Neural progenitor cell (in vitro differentiated cells): ENCODE measurements around the gene RIC1.

Source experiments
- EZH2 ChIP-seq: fragments of 200-600 bp; sonication (generic); IDR thresholded peaks from 2 replicates; pipeline ENCODE4 v1.6.1; 2017; ENCODE audit warnings: antibody characterized with exemption, mild to moderate bottlenecking, moderate library complexity
- EZH2phosphoT487 ChIP-seq: fragments of 200-600 bp; sonication (generic); IDR thresholded peaks from 2 replicates; pipeline ENCODE4 v1.6.1; 2017; ENCODE audit warnings: antibody characterized with exemption
- TF ChIP-seq, protein P1 (sequence below): fragments of 200-600 bp; sonication (generic); IDR thresholded peaks from 2 replicates; pipeline ENCODE4 v1.5.1; 2017; ENCODE audit warnings: antibody characterized with exemption, mild to moderate bottlenecking

DNA sequence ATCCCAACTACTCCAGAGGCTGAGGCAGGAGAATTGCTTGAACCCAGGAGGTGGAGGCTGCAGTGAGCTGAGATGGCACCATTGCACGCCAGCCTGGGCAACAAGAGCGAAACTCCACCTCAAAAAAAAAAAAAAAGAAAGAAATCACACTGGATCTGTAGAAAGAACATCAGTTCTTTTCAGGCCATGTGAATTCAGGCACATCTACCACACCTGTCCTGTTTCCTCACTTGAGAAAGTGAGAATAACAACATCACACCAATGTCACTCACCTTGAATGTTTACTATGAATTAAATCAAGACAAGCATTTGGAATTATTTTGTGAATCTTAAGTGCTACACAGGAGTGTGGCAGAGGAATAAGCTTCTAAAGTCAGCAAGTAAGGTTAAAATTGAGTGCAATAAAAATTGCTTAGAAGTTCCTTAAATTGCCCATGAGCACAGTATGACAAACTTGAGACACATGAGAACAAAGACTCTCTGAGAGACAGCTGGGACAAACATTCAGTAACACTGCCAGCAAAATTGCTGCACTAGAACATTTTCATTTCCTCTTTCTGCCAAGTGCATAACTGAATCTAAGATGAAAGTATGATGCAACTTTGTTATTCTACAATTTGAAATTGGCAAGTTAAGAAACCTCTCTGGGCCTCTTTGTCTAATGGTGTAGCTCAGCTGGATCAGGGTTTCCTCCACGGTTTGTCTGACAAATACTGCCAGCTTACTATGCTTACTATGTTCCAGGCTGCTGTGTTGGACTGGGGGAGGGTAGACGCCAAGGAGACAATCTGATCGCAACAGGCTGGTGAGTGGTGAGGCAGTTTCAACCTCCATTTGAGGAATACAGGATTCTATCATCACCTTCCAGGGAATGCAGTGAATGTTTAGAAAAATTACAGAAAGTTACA is 1.9 kb upstream of the RIC1 start:
- TF ChIP-seq, protein P1, sequence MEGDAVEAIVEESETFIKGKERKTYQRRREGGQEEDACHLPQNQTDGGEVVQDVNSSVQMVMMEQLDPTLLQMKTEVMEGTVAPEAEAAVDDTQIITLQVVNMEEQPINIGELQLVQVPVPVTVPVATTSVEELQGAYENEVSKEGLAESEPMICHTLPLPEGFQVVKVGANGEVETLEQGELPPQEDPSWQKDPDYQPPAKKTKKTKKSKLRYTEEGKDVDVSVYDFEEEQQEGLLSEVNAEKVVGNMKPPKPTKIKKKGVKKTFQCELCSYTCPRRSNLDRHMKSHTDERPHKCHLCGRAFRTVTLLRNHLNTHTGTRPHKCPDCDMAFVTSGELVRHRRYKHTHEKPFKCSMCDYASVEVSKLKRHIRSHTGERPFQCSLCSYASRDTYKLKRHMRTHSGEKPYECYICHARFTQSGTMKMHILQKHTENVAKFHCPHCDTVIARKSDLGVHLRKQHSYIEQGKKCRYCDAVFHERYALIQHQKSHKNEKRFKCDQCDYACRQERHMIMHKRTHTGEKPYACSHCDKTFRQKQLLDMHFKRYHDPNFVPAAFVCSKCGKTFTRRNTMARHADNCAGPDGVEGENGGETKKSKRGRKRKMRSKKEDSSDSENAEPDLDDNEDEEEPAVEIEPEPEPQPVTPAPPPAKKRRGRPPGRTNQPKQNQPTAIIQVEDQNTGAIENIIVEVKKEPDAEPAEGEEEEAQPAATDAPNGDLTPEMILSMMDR, result no peak
- TF ChIP-seq EZH2 (no peak), EZH2phosphoT487 (no peak)
